Astrocyte of the hippocampus (primary cell): ENCODE results near the gene TRIM74.
"Not testable (repeated sequence)": the region's sequence is repeated elsewhere in the genome, so short reads cannot be mapped to it uniquely, and the experiment has no call there.

ENCODE experiments used
- DNase-seq: peaks from one replicate; pipeline ENCODE4 v3.0.0; 2011; ENCODE audit warnings: low read depth, low spot score

Gene TRIM74

DNA sequence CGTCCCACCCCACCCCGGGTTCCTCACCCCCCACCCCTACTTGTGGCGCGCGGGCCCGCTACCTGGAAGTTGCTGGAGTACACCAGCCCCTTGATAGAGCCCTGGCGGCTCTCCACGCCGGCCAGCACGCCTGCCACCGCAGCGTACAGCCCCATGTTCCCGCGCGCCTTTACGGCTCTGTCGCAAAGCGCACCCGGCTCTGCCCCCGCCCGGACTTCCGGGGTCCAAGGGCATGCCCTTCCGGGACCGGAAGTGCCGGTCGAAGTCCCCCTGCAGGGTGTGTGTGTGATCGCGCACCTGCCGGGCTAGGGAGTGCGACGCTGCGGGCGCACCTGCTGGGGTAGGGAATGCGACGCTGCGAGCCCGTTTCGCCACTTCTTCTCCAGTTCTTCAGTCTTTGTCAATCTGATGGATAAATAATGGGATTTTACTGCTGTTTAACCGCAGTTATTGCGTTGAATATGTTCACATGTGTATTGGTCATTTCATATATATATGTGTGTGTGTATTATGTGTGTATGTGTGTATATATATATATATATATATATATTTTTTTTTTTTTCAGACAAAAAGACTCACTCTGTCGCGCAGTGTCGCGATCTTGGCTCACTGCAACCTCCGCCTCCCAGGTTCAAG is 14.6 kb downstream of the TRIM74 start:
- DNase-seq: not testable (repeated sequence)

DNA sequence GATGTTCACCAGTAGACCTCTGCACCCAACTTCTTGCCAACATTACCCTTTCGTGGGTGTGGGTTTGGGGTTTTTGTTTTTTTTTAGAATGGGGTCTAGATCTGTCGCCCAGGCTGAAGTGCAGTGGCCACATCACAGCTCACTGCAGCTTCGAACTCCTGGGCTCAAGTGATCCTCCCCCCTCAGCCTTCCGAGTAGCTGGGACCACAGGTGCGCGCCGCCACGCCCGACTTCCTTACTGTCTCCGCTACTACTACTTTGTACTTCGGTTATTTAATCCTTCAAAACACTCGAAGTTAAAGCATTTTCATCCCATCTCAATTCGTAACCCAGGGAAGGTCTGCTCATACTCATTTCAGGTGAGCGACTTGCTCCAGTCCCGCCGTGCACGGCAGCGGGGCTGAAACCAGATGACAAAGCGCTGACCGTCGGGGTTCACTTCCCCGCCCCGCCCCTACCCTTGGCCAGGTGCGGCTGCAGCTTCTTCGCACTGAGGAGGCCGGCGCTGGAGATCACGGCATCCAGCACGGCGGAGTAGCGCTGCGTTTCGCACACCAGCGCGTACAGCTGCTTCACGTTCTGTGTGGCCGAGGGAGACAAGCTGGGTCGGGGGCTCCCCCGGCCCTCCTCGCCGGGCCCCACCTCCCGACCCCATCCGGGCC is 15.2 kb downstream of the TRIM74 start:
- DNase-seq: not testable (repeated sequence)

DNA sequence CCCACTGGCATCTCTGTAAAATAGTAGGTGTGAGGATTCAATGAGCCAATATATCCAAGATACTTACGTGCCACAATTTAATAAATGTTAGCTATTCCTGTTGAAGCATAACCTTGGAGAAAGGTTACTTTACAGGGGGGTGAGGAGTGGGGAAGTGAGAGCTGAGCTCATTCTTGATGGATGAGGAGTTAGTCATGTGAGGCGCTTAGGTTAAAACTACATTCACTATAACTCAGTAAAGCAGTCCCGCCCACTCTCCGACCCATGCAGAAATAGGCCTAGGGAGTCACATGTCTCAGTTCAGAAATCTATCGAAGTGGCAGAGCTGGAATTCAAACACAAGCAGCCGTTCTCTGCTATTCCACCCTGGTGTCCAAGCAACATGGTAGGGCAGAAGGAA is 18.8 kb downstream of the TRIM74 start:
- not testable (repeated sequence) for DNase-seq

GRCh38 chr7:72949686-72950085 is 19.6 kb downstream of the TRIM74 start:
- peak; percentile 17 for DNase-seq

GRCh38 chr7:72949276-72949675 is 20.0 kb downstream of the TRIM74 start:
- DNase-seq: not testable (repeated sequence)

GRCh38 chr7:72948714-72949113 is 20.6 kb downstream of the TRIM74 start:
- DNase-seq: not testable (repeated sequence)

- DNase-seq: not testable (repeated sequence)
Observed at GRCh38 chr7:72946130-72946745, 23.0 kb downstream of the TRIM74 start.

GRCh38 chr7:72945597-72945996 is 23.7 kb downstream of the TRIM74 start:
- not testable (repeated sequence) for DNase-seq

DNA sequence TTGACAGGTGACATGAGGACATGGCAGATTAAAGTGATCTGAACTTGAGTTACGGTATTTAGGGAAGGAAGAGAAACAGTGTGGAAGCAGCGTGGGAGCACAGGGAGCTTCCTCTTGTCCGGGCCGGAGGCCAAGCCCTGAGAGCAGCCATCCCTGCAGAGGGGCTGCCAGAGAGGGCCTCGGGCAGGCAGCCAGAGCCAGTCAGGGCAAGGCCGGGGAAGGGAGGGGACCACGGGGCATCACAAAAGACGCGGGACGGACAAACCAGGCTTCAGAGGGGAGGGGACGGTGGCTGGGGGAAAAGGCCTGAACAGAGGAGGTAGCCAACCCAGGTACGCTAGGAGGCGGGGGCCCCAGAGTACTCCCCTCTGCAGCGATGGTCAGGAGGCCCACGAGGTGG is 24.3 kb downstream of the TRIM74 start:
- not testable (repeated sequence) for DNase-seq

GRCh38 chr7:72942956-72943355 is 26.3 kb downstream of the TRIM74 start:
- not testable (repeated sequence) for DNase-seq

GRCh38 chr7:72942022-72942705 is 27.1 kb downstream of the TRIM74 start:
- DNase-seq: not testable (repeated sequence)

GRCh38 chr7:72928216-72928615 is 41.0 kb downstream of the TRIM74 start:
- not testable (repeated sequence) for DNase-seq

GRCh38 chr7:72927791-72928190 is 41.5 kb downstream of the TRIM74 start:
- DNase-seq: not testable (repeated sequence)

GRCh38 chr7:72925546-72926120 is 43.6 kb downstream of the TRIM74 start:
- no peak for DNase-seq

DNA sequence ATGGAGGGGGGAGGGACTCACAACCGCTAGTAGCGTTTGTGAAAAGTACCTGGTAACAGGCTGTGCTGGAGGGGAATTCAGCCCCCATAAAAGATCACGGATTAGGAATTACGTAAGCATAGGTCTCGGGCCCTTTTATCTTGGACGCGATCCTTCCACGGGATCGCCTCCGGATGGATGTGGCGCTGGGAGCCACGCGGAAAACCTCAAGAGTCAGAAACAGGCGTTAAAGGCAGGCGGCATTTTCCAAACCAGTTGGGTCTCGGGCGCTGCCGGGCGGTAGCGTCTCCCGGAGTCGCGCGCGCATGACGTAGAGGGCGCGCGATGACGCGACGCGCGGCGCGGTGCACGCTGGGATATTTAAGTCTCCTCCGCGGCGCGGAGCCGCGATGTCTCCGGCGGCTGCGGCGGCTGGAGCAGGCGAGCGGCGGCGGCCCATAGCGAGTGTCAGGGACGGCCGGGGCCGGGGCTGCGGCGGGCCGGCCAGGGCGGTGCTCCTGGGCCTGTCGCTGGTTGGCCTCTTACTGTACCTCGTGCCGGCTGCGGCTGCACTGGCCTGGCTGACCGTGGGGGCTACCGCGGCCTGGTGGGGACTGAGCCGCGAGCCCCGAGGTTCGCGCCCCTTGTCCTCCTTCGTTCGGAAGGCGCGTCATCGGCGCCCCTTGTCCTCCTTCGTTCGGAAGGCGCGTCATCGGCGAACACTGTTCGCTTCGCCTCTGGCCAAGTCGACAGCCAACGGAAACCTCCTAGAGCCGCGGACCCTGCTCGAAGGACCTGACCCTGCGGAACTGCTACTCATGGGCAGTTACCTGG is 44.3 kb downstream of the TRIM74 start, which contains the start of gene POM121:
Gene POM121, plus strand, starts transcription at position 363 of the 813 bp plus-strand sequence. Its CDS starts 27 bp downstream, at position 390.
- peak; percentile 96 for DNase-seq

GRCh38 chr7:72924386-72924732 is 44.9 kb downstream of the TRIM74 start:
- DNase-seq: no peak

DNA sequence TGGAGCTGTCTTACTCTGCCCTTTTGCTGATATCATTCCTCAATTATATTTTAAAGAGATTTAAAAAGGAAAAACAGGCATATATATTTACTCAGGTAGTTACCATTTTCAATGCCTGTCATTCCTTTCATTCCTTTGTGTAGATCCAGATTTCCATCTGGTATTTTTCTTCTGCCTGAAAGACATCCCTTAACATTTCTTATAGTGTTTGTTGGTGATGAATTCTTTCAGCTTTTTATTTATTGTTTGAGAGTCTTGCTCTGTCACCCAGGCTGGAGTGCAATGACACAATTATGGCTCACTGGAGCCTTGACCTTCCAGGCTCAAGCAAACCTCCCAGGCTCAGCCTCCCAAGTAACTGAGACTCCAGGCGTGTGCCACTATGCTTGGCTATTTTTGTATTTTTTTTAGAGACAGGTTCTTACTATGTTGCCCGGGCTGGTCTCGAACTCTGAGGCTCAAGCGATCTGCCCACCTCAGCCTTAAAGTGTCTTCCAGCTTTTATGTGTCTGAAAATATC is 50.0 kb downstream of the TRIM74 start:
- no peak for DNase-seq

GRCh38 chr7:72914756-72915525 is 54.3 kb downstream of the TRIM74 start:
- DNase-seq: peak; percentile 68

DNA sequence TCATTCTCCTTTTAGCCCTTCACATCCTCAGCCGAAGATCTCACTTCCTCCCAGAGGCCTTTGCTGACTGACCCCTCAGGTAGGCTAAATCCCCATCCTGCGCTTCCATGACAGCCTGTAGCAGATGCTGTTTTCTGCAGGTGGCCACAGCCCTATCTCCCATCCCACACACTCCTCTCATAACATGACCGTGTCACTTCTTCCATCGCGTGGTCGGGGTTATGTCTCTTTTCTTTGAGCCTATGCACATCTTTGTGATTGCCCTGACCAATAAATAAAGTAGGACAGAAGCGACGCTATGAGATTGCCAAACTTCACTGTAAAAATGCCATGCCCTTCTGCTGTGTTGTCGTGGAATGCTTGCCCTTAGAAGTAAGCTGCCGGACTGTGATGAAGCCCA is 55.5 kb downstream of the TRIM74 start:
- DNase-seq: not testable (repeated sequence)

DNA sequence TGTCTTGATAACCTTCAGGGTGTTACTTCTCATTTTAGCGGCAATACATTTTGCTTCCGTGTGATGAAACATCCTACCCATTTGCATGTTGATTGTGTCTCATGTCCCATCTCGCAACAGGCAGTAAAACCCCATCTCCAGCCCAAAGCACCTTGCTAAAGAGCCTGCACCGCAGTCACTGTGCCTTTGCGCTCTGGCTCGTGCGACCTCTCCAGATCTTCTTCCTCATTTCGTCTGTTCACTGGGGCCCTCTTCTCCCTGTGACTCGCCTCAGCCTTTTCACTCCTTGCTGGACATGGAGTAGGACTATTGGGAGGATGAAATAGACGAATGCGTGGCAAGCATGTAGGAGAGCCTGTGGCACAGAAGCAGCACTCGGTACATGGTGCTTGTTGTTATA is 57.9 kb downstream of the TRIM74 start:
- DNase-seq: not testable (repeated sequence)
